D721Med (cell line): ENCODE results near the gene TNRC6A.
"Not testable (repeated sequence)": the region's sequence is repeated elsewhere in the genome, so short reads cannot be mapped to it uniquely, and the experiment has no call there.

Source experiments
- DNase-seq: peaks from one replicate; pipeline ENCODE4 v3.0.0; 2011; ENCODE audit warnings: low spot score; ENCODE audit not compliant: insufficient read length
- FAIRE-seq: peaks from 2 replicates; lab custom pipeline; 2011; peaks lifted over from hg19 to GRCh38; lab: Jason Lieb, UNC
- TF ChIP-seq, protein P1 (sequence below): IDR thresholded peaks from 2 replicates; pipeline ENCODE4 v1.5.1; 2012; ENCODE audit warnings: mild to moderate bottlenecking, control low read depth; ENCODE audit not compliant: insufficient read depth; ENCODE audit errors: missing control alignments

The TNRC6A gene

DNA sequence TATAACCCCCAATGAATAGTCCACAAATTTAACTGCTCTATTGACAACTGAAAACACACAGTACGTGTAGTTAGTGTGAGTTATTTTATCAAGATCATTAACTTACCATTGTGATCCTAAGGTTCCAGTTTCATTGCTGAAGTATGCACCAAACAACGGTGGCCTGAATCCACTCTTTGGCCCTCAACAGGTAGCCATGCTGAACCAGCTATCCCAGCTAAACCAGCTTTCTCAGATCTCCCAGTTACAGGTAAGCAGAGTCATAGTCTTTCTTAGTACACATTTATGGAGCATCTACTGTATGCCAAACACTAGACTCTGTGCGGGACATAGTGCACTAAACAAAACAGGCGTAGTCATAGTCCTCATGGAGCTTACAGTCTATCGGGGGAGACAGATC is 76.0 kb downstream of the TNRC6A start:
- FAIRE-seq (no peak), DNase-seq (no peak)
- TF ChIP-seq, protein P1, sequence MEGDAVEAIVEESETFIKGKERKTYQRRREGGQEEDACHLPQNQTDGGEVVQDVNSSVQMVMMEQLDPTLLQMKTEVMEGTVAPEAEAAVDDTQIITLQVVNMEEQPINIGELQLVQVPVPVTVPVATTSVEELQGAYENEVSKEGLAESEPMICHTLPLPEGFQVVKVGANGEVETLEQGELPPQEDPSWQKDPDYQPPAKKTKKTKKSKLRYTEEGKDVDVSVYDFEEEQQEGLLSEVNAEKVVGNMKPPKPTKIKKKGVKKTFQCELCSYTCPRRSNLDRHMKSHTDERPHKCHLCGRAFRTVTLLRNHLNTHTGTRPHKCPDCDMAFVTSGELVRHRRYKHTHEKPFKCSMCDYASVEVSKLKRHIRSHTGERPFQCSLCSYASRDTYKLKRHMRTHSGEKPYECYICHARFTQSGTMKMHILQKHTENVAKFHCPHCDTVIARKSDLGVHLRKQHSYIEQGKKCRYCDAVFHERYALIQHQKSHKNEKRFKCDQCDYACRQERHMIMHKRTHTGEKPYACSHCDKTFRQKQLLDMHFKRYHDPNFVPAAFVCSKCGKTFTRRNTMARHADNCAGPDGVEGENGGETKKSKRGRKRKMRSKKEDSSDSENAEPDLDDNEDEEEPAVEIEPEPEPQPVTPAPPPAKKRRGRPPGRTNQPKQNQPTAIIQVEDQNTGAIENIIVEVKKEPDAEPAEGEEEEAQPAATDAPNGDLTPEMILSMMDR = no peak

DNA sequence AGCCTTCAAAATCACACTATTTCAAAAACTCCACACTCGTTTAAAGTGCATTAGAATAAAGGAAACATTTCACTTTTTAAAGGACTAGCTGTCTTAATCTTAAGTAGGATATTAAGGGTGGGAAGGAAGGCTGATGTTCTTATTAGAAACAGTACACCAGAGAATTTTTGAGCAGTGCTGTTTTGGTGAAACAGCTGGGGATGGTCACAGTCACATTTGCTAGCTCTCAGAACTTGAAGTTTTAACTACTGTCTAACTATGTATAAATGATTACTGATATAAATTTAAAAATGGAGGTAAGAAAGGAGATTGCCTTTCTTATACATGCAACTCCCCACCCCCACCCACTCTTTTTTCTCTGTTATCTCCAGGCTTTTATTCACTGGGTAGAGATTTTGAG is 77.8 kb downstream of the TNRC6A start:
- FAIRE-seq (no peak), DNase-seq (no peak)
- TF ChIP-seq, protein P1 = no peak

DNA sequence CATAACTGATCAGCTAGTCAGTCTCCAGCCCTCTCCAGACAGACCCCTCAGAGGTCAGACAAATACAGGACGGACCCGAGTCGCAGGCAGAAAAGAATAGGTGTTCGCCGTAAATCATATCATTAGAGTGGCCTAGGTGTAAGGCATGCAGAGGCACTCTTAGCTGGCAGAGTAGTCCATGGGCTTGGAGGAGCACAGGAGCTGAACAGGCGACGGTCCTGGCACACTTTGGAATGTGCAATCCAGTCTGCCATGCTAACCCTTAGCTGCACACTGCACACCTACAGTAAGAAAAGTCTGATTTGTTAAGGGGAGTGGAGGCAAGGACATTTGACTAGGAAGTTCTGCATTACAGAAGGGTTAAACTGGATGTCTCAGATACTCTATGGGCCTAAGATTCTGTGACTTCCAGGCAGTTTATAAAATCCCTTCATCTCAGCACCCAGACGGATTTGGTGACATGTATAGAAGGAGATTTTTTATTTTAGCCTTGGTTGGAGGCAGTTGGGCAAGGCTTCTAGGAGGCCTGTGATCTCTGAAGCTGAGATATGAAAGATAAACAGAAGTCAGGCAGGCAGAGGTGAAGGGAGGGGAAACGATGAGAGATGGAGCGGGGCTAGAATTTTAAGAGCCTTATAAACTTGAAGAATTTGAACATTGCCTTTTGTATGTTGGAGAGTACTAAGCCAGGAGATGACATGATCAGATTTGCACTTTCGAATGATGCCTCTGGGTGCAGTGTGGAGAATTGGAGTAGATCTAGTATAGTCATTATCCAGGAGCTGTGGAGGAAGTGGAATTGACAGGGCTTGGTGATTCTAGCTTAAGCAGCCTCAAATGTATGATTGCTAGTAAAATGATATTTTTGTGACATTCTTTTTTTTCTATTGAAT is 81.7 kb downstream of the TNRC6A start:
- no peak for FAIRE-seq
- no peak for DNase-seq
- TF ChIP-seq, protein P1 = no peak

DNA sequence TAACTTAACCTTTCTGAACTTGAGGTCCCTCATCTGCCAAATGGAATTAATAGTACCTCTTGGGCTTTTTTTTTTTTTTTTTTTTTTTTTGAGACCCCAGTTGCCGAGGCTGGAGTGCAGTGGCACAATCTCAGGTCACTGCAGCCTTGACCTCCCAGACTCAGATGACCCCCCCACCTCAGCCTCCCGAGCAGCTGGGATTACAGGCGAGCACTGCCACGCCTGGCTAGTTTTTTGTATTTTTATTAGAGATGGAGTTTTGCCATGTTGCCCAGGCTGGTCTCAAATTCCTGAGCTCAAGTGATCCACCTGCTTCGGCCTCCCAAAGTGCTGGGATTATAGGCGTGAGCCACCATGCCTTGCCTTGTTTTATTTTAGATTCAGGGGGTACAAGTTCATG is 83.4 kb downstream of the TNRC6A start:
- DNase-seq, FAIRE-seq: not testable (repeated sequence)

DNA sequence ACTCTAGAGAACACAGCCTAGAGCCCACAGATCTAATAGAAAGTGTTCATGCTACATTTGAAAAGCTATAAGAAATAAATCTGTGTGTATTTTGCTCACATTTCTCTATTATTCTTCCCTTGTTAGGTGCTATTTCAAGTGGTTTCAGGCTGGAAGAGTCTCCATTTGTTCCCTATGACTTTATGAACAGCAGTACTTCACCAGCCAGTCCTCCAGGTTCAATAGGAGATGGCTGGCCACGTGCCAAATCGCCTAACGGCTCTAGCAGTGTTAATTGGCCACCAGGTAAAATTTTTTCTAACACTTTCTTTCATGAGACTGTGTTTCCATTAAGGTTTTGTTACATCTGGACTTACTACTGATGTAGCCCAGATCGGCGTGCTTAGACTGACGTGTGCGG is 85.6 kb downstream of the TNRC6A start:
- TF ChIP-seq, protein P1 = no peak
- FAIRE-seq = no peak
- DNase-seq = no peak

DNA sequence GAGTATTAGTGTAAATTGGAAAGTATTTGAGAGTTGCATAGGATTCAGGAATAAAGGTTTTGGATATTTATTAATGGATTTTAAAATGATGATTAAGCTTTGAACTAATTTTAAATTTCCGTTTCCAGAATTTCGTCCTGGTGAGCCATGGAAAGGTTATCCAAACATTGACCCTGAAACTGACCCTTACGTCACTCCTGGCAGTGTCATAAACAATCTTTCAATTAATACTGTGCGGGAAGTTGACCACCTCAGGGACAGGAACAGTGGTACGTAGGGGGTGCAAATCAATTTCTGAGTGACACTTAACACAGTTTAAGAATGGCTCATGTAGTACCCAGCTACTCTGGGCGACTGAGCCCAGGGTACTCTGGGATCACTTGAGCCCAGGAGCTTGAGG is 87.2 kb downstream of the TNRC6A start:
- DNase-seq = no peak
- TF ChIP-seq, protein P1 = no peak
- FAIRE-seq = no peak

DNA sequence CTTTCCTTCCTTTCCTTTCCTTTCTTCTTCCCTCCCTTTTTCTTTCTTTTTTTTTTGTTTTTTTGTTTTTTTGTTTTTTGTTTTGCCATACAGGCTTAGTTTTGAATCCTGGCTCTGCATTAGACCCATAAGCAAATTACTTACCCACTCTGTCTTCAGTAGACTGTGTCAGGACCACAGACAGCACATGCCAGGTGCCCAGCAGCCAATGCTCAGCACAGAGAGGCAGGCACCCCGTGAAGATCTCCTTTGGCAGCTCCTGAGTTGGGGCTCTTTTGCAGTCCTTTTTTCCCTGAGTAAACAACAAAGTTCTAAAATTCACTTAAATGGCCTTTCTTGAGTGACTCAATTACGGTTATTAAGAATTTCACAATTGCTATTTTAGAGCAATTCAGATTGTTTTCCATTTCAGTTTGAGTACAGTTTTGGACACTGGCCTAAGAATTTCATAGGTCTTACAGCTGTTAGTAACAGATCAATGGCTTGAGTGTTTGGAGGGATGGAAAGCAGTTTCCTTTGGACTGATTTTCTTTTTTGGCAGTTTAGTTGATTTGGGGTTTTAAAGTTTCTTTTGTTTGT is 90.1 kb downstream of the TNRC6A start:
- TF ChIP-seq, protein P1 = no peak
- no peak for FAIRE-seq
- DNase-seq = no peak
